GM21717 (cell line): ENCODE data around the gene DEFB131B.
"Not testable (repeated sequence)": the region's sequence is repeated elsewhere in the genome, so short reads cannot be mapped to it uniquely, and the experiment has no call there.

ENCODE experiments used
- ATAC-seq: cut with Tn5 transposase; IDR thresholded peaks from one replicate; pipeline ENCODE4 v1.9.1; 2021; ENCODE audit warnings: mild to moderate bottlenecking, moderate library complexity; ENCODE audit not compliant: unreplicated experiment

DEFB131B gene

GRCh38 chr11:71878059-71878458 lies at the start of gene DEFB131B:
TSS of gene DEFB131B (plus strand) at chr11:71878453. CDS start at chr11:71878453, 0 bp downstream.
- not testable (repeated sequence) for ATAC-seq

GRCh38 chr11:71829247-71829646 lies 49.0 kb upstream of the DEFB131B start:
- ATAC-seq, result not testable (repeated sequence)

- not testable (repeated sequence) for ATAC-seq
Observed at GRCh38 chr11:71829686-71830085, 48.6 kb upstream of the DEFB131B start.

GRCh38 chr11:71832811-71833210 lies 45.4 kb upstream of the DEFB131B start, which contains the start of gene DEFB108B:
TSS of gene DEFB108B (plus strand) at chr11:71833200. CDS start at chr11:71833200, 0 bp downstream.
- ATAC-seq, result not testable (repeated sequence)

- ATAC-seq, result not testable (repeated sequence)
Observed at GRCh38 chr11:71842720-71843119, 35.5 kb upstream of the DEFB131B start.

GRCh38 chr11:71843355-71843754 lies 34.9 kb upstream of the DEFB131B start:
- not testable (repeated sequence) for ATAC-seq

- no peak for ATAC-seq
Observed at GRCh38 chr11:71843858-71844257, 34.4 kb upstream of the DEFB131B start.

GRCh38 chr11:71853895-71854294 lies 24.4 kb upstream of the DEFB131B start:
- not testable (repeated sequence) for ATAC-seq

- ATAC-seq, result not testable (repeated sequence)
Observed at GRCh38 chr11:71855880-71856279, 22.4 kb upstream of the DEFB131B start.

GRCh38 chr11:71860835-71861234 lies 17.4 kb upstream of the DEFB131B start:
- not testable (repeated sequence) for ATAC-seq

GRCh38 chr11:71863978-71864627 lies 14.2 kb upstream of the DEFB131B start:
- ATAC-seq, result not testable (repeated sequence)

- not testable (repeated sequence) for ATAC-seq
Observed at GRCh38 chr11:71867209-71867608, 11.0 kb upstream of the DEFB131B start.

GRCh38 chr11:71869931-71870330 lies 8.3 kb upstream of the DEFB131B start:
- ATAC-seq, result not testable (repeated sequence)

- ATAC-seq, result not testable (repeated sequence)
Observed at GRCh38 chr11:71870661-71871060, 7.6 kb upstream of the DEFB131B start.

- ATAC-seq, result not testable (repeated sequence)
Observed at GRCh38 chr11:71876262-71876661, 2.0 kb upstream of the DEFB131B start.

GRCh38 chr11:71885806-71886205 lies 7.6 kb downstream of the DEFB131B start:
- ATAC-seq, result not testable (repeated sequence)

GRCh38 chr11:71888335-71889010 lies 10.2 kb downstream of the DEFB131B start:
- not testable (repeated sequence) for ATAC-seq

- not testable (repeated sequence) for ATAC-seq
Observed at GRCh38 chr11:71889181-71889872, 11.1 kb downstream of the DEFB131B start.

- ATAC-seq, result no peak
Observed at GRCh38 chr11:71895961-71896360, 17.7 kb downstream of the DEFB131B start.

GRCh38 chr11:71901137-71901536 lies 22.9 kb downstream of the DEFB131B start:
- ATAC-seq, result not testable (repeated sequence)

GRCh38 chr11:71908218-71908617 lies 30.0 kb downstream of the DEFB131B start:
- no peak for ATAC-seq
